Parathyroid adenoma (tissue), 2 donors: ENCODE data around the gene OR13C8.
"Not testable (repeated sequence)": the region's sequence is repeated elsewhere in the genome, so short reads cannot be mapped to it uniquely, and the experiment has no call there.

Experiments
- H2AFZ ChIP-seq: fragments of 300-600 bp; sonication (generic); one replicate; pipeline ENCODE4 v1.7.0; 2017; ENCODE audit warnings: antibody characterized with exemption, mild to moderate bottlenecking
- H3K27ac ChIP-seq: fragments of 300-600 bp; sonication (generic); one replicate; pipeline ENCODE4 v1.7.0; 2017
- H3K27me3 ChIP-seq: fragments of 300-600 bp; sonication (generic); one replicate; pipeline ENCODE4 v1.7.0; 2017; ENCODE audit warnings: low read length; ENCODE audit not compliant: control insufficient read depth, insufficient read depth
- H3K36me3 ChIP-seq: fragments of 300-600 bp; sonication (generic); one replicate; pipeline ENCODE4 v1.7.0; 2017; ENCODE audit warnings: low read length; ENCODE audit not compliant: control insufficient read depth, insufficient read depth
- H3K4me1 ChIP-seq: fragments of 300-600 bp; sonication (generic); one replicate; pipeline ENCODE4 v1.7.0; 2017; ENCODE audit warnings: control low read depth
- H3K4me2 ChIP-seq: fragments of 300-600 bp; sonication (generic); one replicate; pipeline ENCODE4 v1.7.0; 2017; ENCODE audit warnings: low read length
- H3K4me3 ChIP-seq: fragments of 300-600 bp; sonication (generic); one replicate; pipeline ENCODE4 v1.7.0; 2017; ENCODE audit warnings: low read depth, low read length
- H3K79me2 ChIP-seq: fragments of 300-600 bp; sonication (generic); one replicate; pipeline ENCODE4 v1.7.0; 2017; ENCODE audit warnings: control low read depth
- H3K9ac ChIP-seq: fragments of 300-600 bp; sonication (generic); one replicate; pipeline ENCODE4 v1.7.0; 2017; ENCODE audit warnings: mild to moderate bottlenecking
- H3K9me3 ChIP-seq: fragments of 300-600 bp; sonication (generic); one replicate; pipeline ENCODE4 v1.7.0; 2017; ENCODE audit warnings: low read length; ENCODE audit not compliant: control insufficient read depth
- TF ChIP-seq, protein P1 (sequence below): fragments of 300-600 bp; sonication (generic); IDR thresholded peaks from one replicate; pipeline ENCODE4 v1.7.0; 2017; ENCODE audit warnings: antibody characterized with exemption, mild to moderate bottlenecking
- donor health status: primary hyperparathyroidism.

The OR13C8 gene

DNA sequence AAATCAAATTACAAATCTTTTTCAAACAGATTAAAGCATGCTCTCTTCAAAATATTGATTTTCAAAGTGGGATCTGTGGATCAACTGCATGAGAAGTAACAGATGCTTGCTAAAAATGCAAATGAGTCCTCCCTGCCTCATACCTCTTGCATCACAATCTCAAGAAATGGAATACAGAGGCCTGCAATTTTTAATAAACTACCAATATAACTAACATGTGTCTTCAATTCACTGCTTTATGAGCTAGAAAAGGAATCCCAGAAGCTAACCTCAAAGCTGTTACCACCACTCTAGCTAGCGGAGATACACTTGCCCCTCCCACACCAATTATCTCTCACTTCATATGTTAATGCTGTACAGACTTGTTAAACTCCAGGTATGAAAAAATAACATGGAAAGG, 20.7 kb downstream of the OR13C8 start:
- Histone ChIP-seq H3K36me3 (no peaks in the 10 kb centered on the region), H3K9ac (no peak overlapping the region), H3K4me3 (no peak overlapping the region), H3K27ac (no peak overlapping the region), H3K4me2 (no peak overlapping the region), H3K9me3 (no peaks in the 10 kb centered on the region), H3K4me1 (no peaks in the 10 kb centered on the region), H3K27me3 (no peaks in the 10 kb centered on the region), H3K79me2 (no peaks in the 10 kb centered on the region), H2AFZ (no peak overlapping the region)
- TF ChIP-seq, protein P1, sequence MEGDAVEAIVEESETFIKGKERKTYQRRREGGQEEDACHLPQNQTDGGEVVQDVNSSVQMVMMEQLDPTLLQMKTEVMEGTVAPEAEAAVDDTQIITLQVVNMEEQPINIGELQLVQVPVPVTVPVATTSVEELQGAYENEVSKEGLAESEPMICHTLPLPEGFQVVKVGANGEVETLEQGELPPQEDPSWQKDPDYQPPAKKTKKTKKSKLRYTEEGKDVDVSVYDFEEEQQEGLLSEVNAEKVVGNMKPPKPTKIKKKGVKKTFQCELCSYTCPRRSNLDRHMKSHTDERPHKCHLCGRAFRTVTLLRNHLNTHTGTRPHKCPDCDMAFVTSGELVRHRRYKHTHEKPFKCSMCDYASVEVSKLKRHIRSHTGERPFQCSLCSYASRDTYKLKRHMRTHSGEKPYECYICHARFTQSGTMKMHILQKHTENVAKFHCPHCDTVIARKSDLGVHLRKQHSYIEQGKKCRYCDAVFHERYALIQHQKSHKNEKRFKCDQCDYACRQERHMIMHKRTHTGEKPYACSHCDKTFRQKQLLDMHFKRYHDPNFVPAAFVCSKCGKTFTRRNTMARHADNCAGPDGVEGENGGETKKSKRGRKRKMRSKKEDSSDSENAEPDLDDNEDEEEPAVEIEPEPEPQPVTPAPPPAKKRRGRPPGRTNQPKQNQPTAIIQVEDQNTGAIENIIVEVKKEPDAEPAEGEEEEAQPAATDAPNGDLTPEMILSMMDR = no peak

DNA sequence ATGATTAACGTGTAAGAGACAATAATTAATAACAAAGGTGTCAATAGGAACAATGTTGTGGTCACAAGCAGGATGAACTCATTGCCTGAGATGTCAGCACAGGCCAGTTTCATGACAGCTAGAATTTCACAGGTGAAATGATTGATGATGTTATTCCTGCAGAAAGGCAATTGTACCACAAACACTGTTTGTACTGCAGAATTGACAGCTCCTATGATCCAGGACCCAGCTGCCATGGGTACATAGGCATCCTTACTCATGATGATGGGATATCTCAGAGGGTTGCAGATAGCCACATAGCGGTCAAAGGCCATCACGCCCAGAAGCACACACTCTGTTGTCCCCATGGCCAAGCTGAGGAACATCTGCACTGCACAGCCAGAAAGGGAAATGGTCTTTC, 29.8 kb downstream of the OR13C8 start:
- not testable (repeated sequence) for H3K4me2 ChIP-seq, H3K4me1 ChIP-seq, H3K27me3 ChIP-seq, H3K9ac ChIP-seq, H3K79me2 ChIP-seq, H3K27ac ChIP-seq, H3K36me3 ChIP-seq, H2AFZ ChIP-seq, H3K9me3 ChIP-seq, H3K4me3 ChIP-seq

DNA sequence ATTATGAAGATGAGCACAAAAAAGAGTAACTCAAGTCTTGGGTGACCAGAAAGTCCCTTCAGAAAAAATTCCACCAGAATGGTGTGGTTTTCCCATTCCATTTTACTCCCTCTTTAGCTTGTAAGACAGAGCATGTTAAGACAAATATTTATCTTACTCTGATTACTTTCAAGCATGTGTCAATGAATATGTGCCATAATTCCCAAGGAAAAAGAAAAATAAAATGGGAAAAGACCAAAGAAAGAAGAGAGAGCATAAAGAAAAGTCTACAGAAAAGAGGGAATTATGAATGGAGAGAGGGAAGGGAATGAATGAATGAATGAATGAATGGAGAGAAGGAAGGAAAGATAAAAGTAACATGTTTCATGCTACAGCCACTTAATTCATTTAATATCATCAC, 30.3 kb downstream of the OR13C8 start, which contains the start of gene OR13C5:
Gene OR13C5, minus strand, starts transcription at position 101 of the 400 bp plus-strand sequence. Its CDS starts 0 bp downstream, at position 101.
- not testable (repeated sequence) for H3K4me1 ChIP-seq, H3K27me3 ChIP-seq, H3K9ac ChIP-seq, H2AFZ ChIP-seq, H3K4me3 ChIP-seq, H3K9me3 ChIP-seq, H3K79me2 ChIP-seq, H3K36me3 ChIP-seq, H3K4me2 ChIP-seq, H3K27ac ChIP-seq

DNA sequence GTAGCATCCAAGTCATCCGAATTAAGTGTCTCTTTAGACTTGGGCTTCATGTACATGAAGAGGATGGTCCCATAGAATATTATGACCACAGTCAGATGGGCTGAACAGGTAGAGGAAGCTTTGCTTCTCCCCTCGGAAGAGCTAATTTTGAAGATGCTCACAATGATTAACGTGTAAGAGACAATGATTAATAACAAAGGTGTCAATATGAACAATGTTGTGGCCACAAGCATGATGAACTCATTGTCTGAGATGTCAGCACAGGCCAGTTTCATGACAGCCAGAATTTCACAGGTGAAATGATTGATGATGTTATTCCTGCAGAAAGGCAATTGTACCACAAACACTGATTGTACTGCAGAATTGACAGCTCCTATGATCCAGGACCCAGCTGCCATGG, 35.8 kb downstream of the OR13C8 start:
- Histone ChIP-seq H3K4me3 (no peak overlapping the region), H3K4me1 (no peaks in the 10 kb centered on the region), H3K4me2 (no peak overlapping the region), H3K36me3 (no peaks in the 10 kb centered on the region), H3K9me3 (no peaks in the 10 kb centered on the region), H3K27me3 (no peaks in the 10 kb centered on the region), H3K79me2 (no peaks in the 10 kb centered on the region), H3K27ac (no peak overlapping the region), H3K9ac (no peak overlapping the region), H2AFZ (no peak overlapping the region)
- TF ChIP-seq, protein P1 = no peak

DNA sequence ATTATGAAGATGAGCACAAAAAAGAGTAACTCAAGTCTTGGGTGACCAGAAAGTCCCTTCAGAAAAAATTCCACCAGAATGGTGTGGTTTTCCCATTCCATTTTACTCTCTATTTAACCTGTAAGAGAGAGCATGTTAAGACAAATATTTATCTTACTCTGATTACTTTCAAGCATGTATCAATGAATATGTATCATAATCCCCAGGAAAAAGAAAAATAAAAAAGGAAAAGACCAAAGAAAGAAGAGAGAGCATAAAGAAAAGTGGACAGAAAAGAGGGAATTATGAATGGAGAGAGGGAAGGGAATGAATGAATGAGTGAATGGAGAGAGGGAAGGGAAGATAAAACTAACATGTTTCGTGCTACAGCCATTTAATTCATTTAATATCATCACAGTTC, 36.6 kb downstream of the OR13C8 start, which contains the start of gene OR13C2:
Gene OR13C2, minus strand, starts transcription at position 101 of the 400 bp plus-strand sequence. Its CDS starts 0 bp downstream, at position 101.
- not testable (repeated sequence) for H3K4me1 ChIP-seq, H3K27me3 ChIP-seq, H3K4me3 ChIP-seq, H3K79me2 ChIP-seq, H3K36me3 ChIP-seq, H3K27ac ChIP-seq, H2AFZ ChIP-seq, H3K9me3 ChIP-seq, H3K9ac ChIP-seq, H3K4me2 ChIP-seq

DNA sequence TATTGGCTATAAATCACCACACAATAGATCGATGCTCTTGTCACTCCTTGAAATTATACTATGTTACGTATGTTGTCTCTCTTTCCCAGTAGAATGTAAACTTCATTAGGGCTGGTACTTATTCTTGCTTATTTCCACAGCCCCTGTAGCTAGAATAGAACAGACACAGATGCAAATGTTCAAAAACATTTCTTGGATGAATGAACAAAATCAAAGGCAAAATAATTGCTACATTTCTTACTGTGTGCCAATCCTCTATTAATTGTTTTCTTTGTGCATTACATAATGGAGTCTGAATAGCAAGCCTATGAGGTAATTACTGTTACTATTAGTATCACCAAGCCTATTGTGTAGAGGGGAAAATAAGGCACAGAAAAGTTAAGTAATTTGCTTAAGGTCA, 37.2 kb downstream of the OR13C8 start:
- Histone ChIP-seq H3K27me3 (no peaks in the 10 kb centered on the region), H3K79me2 (no peaks in the 10 kb centered on the region), H3K9me3 (no peaks in the 10 kb centered on the region), H3K9ac (no peak overlapping the region), H3K4me2 (no peak overlapping the region), H3K36me3 (no peaks in the 10 kb centered on the region), H3K27ac (no peak overlapping the region), H2AFZ (no peak overlapping the region), H3K4me1 (no peaks in the 10 kb centered on the region), H3K4me3 (no peak overlapping the region)
- TF ChIP-seq, protein P1 = no peak
